ENCODE data around the gene ENPP7.

Gene ENPP7, protein sequence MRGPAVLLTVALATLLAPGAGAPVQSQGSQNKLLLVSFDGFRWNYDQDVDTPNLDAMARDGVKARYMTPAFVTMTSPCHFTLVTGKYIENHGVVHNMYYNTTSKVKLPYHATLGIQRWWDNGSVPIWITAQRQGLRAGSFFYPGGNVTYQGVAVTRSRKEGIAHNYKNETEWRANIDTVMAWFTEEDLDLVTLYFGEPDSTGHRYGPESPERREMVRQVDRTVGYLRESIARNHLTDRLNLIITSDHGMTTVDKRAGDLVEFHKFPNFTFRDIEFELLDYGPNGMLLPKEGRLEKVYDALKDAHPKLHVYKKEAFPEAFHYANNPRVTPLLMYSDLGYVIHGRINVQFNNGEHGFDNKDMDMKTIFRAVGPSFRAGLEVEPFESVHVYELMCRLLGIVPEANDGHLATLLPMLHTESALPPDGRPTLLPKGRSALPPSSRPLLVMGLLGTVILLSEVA
- total RNA-seq = 0 reads per million in 3 experiments

DNA sequence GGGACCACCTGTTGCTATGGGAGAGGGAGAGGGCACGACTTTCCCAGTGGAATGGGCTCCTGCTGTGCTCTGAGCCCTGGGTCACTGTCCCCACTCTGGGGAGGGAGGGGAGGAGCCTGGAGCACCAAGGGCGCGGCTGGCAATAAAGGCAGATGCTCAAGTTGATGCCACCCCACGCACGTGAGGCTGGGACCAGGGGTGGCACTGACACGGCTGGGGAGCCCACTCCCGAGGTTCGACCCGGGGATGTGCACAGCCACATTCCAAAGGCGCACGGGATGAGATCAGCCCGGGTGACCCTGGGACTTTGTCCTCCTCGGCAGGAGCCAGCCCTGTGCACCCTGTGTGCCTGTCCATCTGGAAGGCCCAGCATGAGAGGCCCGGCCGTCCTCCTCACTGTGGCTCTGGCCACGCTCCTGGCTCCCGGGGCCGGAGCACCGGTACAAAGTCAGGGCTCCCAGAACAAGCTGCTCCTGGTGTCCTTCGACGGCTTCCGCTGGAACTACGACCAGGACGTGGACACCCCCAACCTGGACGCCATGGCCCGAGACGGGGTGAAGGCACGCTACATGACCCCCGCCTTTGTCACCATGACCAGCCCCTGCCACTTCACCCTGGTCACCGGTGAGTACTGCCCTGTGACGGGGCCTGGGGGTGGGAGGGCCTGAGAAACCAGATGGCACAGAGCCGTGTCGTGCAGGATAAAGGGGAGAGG, at the start of gene ENPP7:
TSS of gene ENPP7 (plus strand) at position 175 of the 715 bp plus-strand sequence. CDS start at position 372, 197 bp downstream.
- no peak for DNase-seq

DNA sequence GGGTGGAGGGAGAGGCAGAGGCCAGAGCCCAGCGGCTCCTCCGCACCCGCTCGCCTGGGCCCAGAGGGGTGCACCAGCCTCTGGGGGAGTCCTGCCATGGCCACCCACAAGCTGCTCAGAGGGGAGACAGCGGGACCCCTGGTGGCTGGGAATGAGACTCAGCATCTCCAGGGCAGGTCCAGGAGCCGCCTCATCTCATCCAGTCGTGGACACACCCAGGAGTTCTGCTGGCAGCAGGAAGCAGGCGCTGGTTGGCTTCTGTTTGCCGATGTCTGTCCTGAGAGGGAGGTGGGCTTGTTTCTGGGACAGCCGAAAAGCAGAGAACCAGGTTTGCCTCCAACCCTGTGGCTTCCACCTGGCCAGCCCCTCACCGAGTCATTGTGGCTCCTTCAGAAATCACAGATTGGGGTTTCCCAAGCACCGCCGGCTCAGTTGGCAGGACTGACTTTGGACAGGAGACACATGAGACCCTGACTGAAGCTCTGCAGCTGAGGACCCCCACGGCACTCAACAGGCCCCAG, 49.6 kb upstream of the ENPP7 start:
- no peak for DNase-seq

DNA sequence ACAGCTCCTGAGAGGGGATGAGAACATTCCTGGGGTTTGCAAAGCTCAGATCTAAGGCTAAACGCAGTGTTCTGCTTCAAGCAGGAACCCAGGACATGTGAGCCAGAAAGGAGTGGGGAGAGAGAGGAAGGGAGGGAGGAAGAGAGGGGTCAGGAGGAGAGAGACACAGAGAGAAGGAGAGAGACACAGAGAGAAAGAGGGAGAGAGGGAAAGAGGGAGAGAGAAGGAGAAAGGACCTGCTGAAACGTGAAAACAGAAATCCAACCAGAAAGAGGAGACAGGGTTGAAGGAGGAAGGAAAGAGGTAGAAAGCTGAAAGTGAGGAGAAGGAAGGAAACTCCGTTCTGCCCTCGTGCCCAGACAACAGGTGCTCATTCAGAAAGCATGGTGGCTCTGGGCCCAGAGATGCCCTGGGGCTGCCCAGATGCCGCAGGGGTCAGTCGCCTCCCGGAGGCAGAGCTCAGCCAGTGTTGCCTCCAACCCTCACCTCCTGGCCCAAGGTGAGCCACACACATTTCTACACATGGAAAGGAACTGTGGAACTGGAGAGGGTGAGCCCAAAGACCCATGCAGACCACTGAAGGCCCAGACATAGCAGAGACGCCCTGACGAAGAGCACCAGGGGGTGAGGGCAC, 49.0 kb upstream of the ENPP7 start:
- DNase-seq = no peak

DNA sequence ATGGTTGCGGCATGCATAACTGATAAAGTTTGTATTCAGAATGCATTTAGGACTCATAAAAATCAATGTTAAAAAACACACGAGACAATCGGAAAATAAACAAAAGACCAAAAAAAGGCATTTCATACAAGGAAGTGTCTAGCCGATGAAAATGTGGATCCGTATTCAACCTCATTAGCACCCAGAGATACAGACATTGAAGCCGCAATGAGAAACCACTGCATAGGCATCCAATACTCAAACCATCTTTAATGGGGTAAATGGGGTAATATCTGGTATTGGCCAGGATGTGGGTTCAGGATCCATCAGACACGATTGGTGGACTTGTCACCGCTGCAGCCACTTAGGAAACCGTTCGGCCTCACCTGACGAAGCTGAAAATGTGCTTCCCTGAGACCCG, 47.4 kb upstream of the ENPP7 start:
- DNase-seq = no peak

DNA sequence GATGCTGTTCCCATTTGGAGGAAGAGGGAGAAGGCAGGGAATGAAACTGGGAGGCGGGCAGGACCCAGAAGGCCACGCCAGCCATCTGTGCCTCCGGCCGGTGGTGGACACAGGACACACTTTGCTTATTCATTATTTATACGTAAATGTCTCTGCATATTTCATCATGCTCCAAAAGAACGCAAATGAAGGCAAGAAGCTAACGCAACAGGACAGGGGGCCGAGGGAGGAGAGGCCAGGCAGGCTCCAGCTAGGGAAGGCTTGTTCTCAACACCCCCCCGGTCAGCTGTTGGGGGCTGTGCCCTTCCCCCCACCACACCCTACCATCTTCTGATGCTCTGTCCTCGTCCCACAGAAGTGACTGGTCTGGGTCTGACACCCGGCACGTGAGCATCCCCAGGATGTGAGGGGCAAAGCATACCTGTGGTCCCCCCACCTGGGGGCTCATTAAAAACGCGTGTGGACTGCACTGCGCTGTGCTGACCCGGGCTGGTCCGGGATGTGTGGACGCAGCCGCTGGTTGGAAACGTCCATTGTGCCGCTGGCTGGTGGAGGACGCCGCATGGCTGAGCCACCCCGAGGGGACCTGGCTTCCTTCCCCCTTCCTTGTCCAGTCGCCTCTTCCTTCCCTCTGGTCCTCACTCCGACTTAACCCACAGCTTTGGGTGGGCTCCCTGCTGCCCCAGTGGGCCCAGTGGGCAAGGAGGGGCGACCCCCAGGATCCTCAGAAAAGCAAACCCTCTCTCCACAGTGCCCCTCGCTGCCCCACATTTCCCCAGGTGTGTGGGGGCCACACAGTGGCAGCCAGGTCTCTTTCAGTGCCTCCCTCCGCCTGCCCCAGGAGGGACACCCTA, 46.4 kb upstream of the ENPP7 start:
- no peak for DNase-seq

DNA sequence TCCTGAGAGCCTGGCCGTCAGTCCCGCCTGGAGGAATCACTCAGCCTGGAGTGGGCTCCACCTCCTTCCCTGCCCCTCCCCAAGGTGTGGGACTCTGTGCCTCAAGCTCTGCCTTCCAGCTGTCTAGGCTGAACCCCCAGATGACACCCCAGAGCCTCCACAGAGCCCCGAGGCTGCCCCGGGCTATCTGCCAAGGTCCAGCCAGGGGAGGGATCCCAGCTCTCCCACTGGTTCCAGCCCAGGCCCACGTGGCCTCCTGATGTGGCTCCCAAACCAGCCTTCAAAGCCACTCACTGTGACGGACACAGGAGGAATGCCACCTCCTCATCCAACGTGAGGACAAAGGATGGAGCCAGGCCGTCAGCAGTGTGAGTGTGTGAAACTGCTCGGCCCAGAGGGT, 45.6 kb upstream of the ENPP7 start:
- DNase-seq = no peak

DNA sequence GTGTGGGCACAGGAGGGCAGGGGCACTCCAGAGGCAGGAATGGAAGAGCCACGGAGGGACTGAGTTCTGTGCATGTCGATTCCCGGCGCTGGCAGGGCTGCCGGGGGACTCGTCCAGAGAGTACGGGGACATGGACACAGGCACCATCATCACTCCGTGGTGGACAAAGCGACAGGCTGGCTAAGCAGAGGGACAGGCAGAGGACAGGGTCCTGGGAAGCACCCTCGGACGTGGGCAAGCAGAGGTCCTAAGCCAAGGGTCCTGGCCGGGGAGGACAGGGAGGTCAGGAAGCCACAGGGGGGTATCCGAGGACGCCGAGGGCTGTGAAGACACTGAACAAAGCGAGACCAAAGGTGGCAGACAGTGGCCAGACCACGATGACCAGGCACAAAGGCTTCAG, 44.3 kb upstream of the ENPP7 start:
- DNase-seq = no peak

DNA sequence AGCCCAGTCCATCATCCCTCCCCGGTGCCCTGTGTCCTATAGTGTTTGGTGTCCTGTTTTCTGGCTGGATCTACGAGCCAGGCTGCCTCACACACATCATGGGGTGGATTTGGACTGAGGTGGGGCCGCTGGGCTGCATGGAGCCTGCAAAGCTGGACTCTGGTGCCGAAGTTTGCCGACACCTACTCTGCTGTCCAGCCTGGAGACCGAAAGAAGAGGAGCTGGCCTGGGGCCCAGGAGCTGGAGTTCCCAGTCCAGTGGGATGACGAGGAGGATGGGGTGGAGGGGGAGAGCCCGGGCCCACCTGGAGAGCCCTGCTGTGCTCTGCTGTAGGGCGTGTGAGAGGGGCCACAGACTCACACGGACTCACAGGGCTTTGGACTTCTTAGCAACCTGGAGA, 40.3 kb upstream of the ENPP7 start:
- no peak for DNase-seq

DNA sequence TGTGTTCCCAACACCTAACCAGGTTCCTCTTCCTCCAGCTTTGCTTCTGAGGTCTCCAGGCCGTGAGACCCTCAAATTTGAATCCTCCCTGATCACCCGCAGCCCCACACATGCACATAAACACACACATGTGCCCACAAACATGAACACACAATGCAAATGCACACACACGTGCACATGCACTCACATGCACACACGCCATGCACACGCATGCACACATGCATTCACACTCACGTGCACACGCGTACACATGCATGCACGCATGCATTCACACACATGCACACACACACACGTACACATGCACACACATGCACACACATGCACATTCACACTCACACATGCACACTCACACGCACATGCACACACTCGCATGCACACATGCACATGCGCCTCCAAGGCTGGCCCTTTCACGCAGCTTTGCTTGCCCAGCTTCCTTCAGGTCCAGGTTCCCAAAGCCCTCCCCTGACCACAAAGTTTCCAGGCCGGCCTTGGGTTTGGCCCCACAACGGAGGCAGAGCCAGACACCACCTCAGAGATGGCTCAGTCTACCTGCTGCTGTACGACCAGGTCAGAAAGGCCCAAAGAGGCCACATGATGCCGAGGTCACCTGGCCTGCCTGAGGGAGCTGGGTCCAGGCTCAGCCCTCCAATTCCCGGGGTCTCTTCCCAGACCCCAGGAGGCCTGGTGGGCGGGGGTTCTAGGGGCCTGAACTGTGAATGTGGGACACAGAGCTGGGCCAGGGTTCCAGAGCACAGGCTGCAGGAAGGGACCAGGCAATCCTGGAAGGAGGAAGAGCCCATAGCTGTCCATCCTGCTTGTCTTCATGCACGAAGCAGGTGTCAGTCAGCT, 39.5 kb upstream of the ENPP7 start:
- DNase-seq = no peak

DNA sequence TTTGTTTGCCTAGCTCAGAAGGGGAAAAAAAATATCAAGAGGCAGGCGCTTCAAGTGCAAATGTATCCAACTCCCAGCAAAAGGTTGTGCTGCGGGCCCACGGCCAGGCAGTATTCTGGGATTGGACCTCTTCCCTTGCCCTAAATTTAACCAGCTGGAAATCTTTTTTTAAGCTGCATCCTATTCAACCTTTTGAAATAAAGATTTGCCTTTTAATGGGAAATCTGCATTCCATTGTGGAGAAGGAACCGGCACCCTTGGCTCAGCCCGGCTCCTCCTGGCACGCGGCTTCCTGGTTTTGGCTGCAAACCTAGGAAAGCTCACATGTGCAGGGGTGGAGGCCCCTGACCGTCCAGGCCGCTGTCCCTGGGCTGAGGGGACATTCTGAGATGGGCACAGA, 38.8 kb upstream of the ENPP7 start:
- DNase-seq = no peak

DNA sequence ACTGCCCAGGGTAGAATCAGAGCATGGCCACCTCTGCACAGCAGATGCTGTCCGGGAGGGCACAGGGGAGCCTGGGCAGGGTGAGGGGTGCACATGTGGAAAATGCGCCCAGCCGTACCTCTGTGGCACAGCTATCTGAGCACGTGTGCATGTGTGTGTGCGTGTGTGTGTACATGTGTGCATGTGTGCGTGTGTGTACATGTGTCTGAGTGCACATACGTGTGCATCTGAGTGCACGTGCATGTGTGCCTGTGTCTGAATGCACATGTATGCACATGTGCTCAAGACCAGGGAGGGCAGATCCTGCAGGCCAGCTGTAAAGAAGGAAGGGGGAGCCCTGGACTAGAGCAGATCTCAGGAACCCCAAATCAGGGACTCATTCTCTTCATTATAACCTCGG, 37.3 kb upstream of the ENPP7 start:
- no peak for DNase-seq

DNA sequence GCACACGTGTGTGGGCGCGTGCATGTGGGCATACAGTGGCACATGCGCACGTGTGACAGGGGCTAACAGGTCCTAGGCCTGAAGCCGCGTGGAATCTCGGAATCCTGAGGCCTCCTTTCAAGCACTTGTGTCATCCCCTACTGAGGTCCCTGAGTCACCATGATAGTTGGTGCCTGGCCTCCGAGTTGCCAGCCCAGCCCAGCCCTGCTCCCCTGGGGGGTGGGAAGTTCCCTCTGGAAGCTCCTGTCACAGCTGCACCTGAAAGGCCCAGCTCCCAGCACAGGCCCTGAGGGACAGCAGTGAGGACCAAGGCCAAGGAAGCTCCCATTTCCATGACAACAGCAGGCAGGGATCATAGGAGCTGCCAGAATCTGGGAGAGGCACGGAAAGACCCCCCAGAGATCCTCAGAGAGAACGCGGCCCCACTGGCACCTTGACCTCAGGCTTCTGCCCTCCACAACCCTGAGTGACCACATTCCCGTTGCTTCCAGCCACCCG, 35.4 kb upstream of the ENPP7 start:
- no peak for DNase-seq

DNA sequence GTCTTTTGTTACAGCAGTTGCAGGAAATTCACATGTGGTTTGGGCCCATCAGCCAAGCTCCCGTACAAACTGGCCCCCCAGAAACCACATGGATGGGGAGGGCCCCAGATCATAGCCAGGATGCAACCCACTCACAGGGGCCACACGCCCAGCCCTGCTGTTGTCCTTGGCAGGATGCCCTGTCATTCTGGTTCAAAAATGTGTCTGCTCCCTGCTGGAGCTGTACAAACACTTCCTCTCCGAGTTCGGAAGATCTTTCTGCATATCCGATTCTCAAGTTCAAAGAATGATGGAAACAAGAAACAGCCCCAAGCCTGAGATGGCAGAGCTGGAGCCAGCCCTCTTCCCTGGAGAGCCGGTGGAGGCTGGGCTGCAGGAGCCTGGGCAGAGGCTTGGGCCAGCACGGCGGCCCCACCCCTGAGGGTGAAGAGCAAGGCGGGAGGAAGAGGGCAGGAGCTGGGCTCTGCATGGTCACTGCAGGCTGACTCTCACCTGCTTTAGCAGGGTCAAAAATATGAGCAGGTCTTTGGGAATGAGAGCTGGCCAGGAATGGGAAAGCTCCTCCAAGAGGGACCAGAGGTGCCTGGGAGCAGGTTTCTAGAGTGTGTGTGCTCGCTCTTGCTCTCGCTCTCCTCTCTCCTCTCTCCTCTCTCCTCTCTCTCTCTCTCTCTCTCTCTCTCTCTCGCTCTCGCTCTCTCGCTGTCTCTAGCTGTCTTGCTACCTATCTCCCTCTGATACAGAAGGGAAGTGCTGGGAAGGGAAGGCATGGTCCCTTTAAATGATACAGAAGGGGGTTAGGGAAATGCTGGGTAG, 34.7 kb upstream of the ENPP7 start:
- DNase-seq = no peak

DNA sequence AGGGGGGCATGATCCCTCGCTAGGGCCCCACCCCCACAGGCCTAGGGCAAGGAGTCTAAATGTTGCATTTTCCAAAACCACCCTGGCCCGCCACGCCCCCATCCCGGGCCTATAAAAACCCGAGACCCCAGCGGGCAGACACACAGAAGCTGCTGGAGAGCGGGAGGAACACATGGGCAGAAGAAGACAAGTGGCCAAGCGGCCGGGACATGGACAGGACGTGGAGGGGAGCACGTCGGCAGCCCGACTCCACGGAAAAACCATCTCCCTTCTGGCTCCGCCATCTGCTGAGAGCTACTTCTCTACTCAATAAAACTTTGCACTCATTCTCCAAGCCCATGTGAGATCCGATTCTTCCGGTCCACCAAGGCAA, 34.1 kb upstream of the ENPP7 start:
- DNase-seq = no peak

DNA sequence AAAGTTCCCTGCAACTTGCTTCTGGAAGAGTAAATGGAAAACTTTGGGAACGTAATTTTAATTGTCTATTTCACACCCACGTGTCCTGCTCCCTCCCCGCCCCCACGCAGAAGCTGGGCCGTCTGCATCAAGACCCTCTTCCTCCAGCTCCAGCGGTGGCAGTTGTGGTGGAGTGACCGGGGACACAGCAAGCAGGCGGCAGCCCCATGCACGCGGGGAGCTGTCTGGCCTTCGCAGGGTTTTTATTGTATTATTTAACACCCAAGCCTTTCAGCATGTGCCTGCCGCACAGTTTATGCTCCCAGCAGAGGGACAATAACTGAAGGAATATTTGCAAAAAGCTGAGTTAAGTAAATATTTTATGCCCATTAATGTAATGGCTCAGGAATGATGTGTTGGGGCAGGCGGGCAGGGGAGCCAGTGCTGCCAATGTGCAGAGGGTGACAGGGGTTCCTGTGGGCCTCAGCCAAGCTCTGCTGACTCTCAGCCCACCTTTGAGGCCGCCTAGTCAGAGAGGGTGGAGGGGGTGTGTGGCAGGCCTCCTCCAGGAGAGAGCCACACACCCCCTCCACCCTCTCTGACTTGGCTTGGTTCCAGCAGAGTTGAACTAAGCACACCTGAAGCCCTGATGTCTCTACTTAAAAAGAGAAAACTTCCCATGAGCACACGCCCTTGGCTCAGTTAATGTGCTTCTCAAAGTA, 32.4 kb upstream of the ENPP7 start:
- DNase-seq = no peak

DNA sequence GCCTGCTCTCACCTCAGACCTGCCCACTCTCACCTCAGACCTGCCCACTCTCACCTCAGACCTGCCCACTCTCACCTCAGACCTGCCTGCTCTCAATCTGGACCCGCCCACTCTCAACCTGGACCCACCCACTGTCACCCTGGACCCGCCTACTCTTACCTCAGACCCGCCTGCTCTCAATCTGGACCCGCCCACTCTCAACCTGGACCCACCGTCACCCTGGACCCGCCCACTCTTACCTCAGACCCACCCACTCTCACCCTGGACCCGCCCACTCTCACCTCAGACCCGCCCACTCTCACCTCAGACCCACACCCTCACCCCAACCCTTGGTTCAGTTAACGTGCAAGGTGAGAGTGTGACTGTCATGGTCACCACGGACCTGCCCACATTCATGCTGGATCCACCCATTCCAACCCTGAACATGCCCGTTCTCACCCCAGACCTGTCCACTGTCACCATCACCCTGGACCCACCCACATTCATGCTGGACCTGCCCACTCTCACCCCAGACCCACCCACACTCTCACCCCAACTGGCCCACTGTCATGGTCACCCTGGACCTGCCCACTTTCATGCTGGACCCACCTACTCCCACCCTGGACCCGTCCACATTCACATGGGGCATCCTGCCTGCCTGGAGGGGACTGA, 31.2 kb upstream of the ENPP7 start:
- no peak for DNase-seq

DNA sequence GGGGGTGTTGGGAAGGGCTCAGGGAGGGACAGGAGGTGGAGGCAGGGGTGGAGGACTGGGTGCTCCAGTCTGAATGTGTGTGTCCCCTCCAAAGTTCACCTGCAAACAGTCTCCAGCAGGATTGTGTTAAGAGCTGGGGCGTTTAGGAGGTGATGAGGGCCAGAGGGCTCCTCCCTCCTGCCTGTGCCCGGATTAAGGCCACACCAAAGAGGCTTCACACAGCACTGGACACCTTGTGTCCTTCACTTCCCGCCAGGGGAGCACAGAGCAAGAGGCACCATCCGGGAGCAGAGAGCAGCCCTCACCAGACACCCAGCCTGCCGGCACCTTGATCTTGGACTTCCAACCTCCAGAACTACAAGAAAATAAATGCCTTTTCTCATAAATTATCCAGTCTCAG, 30.2 kb upstream of the ENPP7 start:
- DNase-seq = no peak

DNA sequence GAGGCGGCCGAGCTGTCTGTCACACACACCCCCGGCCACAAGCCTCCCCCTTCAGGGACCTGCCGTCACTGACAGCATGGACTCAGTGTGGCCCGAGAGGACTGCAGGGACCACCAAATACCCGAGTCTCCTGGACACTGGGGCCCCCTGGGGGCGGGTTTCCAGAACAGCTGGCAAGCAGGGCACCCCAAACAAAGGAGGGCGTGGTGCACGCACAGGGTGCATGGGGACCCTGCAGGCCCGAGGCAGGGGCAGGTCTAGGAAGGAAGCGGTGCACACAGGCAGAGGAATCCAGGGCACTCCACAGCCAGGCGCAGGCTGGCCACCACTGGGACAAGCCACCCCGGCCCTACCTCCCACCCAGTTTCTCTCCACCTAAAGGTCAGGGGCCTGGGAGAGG, 28.7 kb upstream of the ENPP7 start:
- DNase-seq = no peak

DNA sequence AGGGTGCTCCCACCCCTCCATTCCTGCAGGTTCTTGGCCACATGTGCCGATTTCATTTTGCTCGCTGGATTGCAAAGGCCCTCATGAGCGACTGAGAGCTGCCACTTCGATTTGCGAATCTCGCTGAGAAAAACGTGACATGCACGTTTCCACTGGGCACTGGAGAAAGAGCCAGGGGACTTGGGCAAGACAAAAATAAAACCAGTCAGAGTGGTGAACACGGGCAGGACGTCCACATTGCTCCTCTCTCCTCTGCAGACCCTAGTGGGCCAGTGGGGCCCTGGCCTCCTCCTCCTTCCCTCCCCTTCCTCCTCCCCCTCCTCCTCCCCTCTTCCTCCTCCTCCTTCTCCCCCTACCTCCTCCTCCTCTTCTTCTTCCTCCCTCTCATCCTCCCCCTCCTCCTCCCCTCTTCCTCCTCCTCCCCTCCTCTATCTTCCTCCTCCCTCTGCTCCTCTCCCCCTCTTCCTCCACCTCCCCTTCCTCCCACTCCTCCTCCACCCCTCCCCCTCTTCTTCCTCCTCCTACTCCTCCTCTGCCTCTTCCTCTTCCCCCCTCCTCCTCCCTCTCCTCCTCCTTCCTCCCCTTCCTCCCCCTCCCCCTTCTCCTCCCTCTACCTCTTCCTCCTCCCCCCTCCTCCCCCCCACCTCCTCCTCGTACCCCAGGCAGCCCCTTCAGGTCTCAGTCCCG, 28.1 kb upstream of the ENPP7 start:
- DNase-seq = no peak

Data from central memory CD4-positive, alpha-beta T cell (primary cell).